DND-41 (cell line): Measurements from ENCODE around the gene LPCAT2.

Experiments
- ATAC-seq: fragments of 200-7000 bp; cut with Tn5 transposase; 3 replicates; pipeline ENCODE4 v1.9.1; 2021; ENCODE audit warnings: low read depth; ENCODE audit not compliant: insufficient read depth
- DNase-seq: peaks from one replicate; pipeline ENCODE4 v3.0.0-alpha.2; 2020
- H2AFZ ChIP-seq: 2 replicates; pipeline ENCODE4 v1.6.0; 2012; ENCODE audit warnings: low read depth, low read length
- H3K27ac ChIP-seq: 2 replicates; pipeline ENCODE4 v1.5.1; 2012; ENCODE audit warnings: low read length, inconsistent platforms
- H3K27me3 ChIP-seq: fragments of 200-600 bp; sonication (generic); 2 replicates; pipeline ENCODE4 v1.6.0; 2012; ENCODE audit warnings: low read length, mild to moderate bottlenecking, inconsistent platforms; ENCODE audit not compliant: insufficient read depth, poor library complexity
- H3K36me3 ChIP-seq: 2 replicates; pipeline ENCODE4 v1.5.1; 2012; ENCODE audit warnings: low read length, inconsistent platforms; ENCODE audit not compliant: insufficient read depth
- H3K4me1 ChIP-seq: 2 replicates; pipeline ENCODE4 v1.5.1; 2012; ENCODE audit warnings: mild to moderate bottlenecking, low read length; ENCODE audit not compliant: insufficient read depth
- H3K4me2 ChIP-seq: 2 replicates; pipeline ENCODE4 v1.6.0; 2012; ENCODE audit warnings: mild to moderate bottlenecking, moderate library complexity, low read length, inconsistent platforms; ENCODE audit not compliant: insufficient read depth
- H3K4me3 ChIP-seq, 2 experiments: fragments of 200-600 bp in 1 of 2; shearing (Covaris generic) in 1 of 2; 2 replicates each; pipeline ENCODE4 v1.5.1; 2012 to 2016; ENCODE audit warnings: inconsistent platforms in 2 of 2, low read length in 2 of 2, mild to moderate bottlenecking in 2 of 2, low read depth in 1 of 2, moderate library complexity in 1 of 2
- H3K79me2 ChIP-seq: 2 replicates; pipeline ENCODE4 v1.6.0; 2012; ENCODE audit warnings: low read length, inconsistent platforms; ENCODE audit not compliant: insufficient read depth
- H3K9ac ChIP-seq: 2 replicates; pipeline ENCODE4 v1.6.0; 2012; ENCODE audit warnings: low read depth, mild to moderate bottlenecking, inconsistent platforms, low read length, moderate library complexity
- H3K9me3 ChIP-seq: 2 replicates; pipeline ENCODE4 v1.5.1; 2012; ENCODE audit warnings: low read length, moderate library complexity, mild to moderate bottlenecking, inconsistent platforms; ENCODE audit not compliant: insufficient read depth, severe bottlenecking
- H4K20me1 ChIP-seq: 2 replicates; pipeline ENCODE4 v1.6.0; 2012; ENCODE audit warnings: low read length; ENCODE audit not compliant: insufficient read depth
- CTCF ChIP-seq: IDR thresholded peaks from 2 replicates; pipeline ENCODE4 v1.5.1; 2012; ENCODE audit warnings: borderline replicate concordance, low read length, moderate library complexity, mild to moderate bottlenecking; ENCODE audit not compliant: poor library complexity, severe bottlenecking; ENCODE audit errors: extremely low read depth
- EZH2 ChIP-seq: IDR thresholded peaks from 3 replicates; pipeline ENCODE4 v1.6.1; 2012; ENCODE audit warnings: borderline replicate concordance, low read depth, mild to moderate bottlenecking, moderate library complexity, low read length, inconsistent platforms; ENCODE audit not compliant: severe bottlenecking

LPCAT2 gene

GRCh38 chr16:55487048-55487803, 21.6 kb upstream of the LPCAT2 start:
- H4K20me1 ChIP-seq: 0 out of 2 replicates have a peak, but pooled peaks cover 5% of the 10 kb centered on the region
- no peak overlapping the region for H2AFZ ChIP-seq
- H3K79me2 ChIP-seq: no peaks in the 10 kb centered on the region
- H3K9me3 ChIP-seq: no peaks in the 10 kb centered on the region
- no peak overlapping the region for H3K4me2 ChIP-seq
- H3K27me3 ChIP-seq: peaks cover 5% of the 10 kb centered on the region
- TF ChIP-seq EZH2 (no peak), CTCF (no peak)
- H3K36me3 ChIP-seq: no peaks in the 10 kb centered on the region
- DNase-seq: no peak
- H3K27ac ChIP-seq: no peak overlapping the region
- no peaks in the 10 kb centered on the region for H3K4me1 ChIP-seq
- no peak for ATAC-seq
- H3K4me3 ChIP-seq: no peak overlapping the region
- H3K9ac ChIP-seq: no peak overlapping the region

DNA sequence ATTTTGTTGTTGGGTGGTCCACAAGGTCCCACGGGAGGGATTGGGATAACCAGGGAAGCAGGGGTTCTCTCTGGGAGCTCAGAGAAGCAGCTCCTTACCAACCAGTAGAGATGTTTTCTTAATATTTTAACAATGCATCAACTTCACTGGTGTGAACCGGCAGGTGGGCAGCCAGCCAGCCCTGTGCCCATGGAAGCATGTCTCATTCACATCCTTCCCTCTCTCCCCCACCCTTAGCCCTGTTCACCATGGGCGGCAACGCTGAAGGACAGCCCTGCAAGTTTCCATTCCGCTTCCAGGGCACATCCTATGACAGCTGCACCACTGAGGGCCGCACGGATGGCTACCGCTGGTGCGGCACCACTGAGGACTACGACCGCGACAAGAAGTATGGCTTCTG, 20.6 kb upstream of the LPCAT2 start:
- TF ChIP-seq EZH2 (no peak), CTCF (no peak)
- H3K36me3 ChIP-seq: no peaks in the 10 kb centered on the region
- DNase-seq: no peak

GRCh38 chr16:55489119-55489955, 19.5 kb upstream of the LPCAT2 start:
- no peaks in the 10 kb centered on the region for H3K36me3 ChIP-seq
- H3K9ac ChIP-seq: no peak overlapping the region
- TF ChIP-seq CTCF (no peak), EZH2 (no peak)

More for the DNA sequence above, 20.6 kb upstream of the LPCAT2 start:
- no peaks in the 10 kb centered on the region for H3K9me3 ChIP-seq
- no peaks in the 10 kb centered on the region for H3K79me2 ChIP-seq
- H3K4me3 ChIP-seq: no peak overlapping the region
- H3K27ac ChIP-seq: no peak overlapping the region
- peaks cover 5% of the 10 kb centered on the region for H3K27me3 ChIP-seq
- ATAC-seq: no peak
- H3K4me1 ChIP-seq: no peaks in the 10 kb centered on the region
- no peak overlapping the region for H2AFZ ChIP-seq
- H4K20me1 ChIP-seq: 0 out of 2 replicates have a peak, but pooled peaks cover 5% of the 10 kb centered on the region
- no peak overlapping the region for H3K4me2 ChIP-seq
- H3K9ac ChIP-seq: no peak overlapping the region

More at GRCh38 chr16:55489119-55489955, 19.5 kb upstream of the LPCAT2 start:
- Histone ChIP-seq H3K79me2 (no peaks in the 10 kb centered on the region), H3K9me3 (no peaks in the 10 kb centered on the region), H4K20me1 (0 out of 2 replicates have a peak, but pooled peaks cover 5% of the 10 kb centered on the region), H3K4me2 (no peak overlapping the region), H3K4me1 (no peaks in the 10 kb centered on the region), H3K4me3 (no peak overlapping the region), H3K27me3 (peaks cover 5% of the 10 kb centered on the region), H3K27ac (no peak overlapping the region), H2AFZ (no peak overlapping the region)
- ATAC-seq (no peak), DNase-seq (no peak)
